ENCODE data around the gene MSL1. TPM values are rescaled to one million over a fixed set of nuclear protein-coding genes. Genes with fewer than 3 reads are reported as not detected.
A peak's percentile ranks its signal among the peaks of the same experiment; 100 is the strongest.

The MSL1 gene
- total and polyA plus RNA-seq, 2 of the 13 experiments (the other 11 are each of a cell fraction or from before 2014, with no cell fraction given): 63.8 to 88.5 TPM

GRCh38 chr17:40100669-40101366 is 21.0 kb upstream of the MSL1 start (continued):
- TF ChIP-seq ZNF773 (CRISPR knock-in tag; IDR thresholded peaks at IDR 0.05; ENCODE audit: borderline replicate concordance): peak; percentile 94
- peak; percentile 42; the same call in 1 of the 2 replicates for TF ChIP-seq DRAP1 (CRISPR knock-in tag; IDR thresholded peaks at IDR 0.05)
- peak; percentile 12; the same call in 1 of the 2 replicates for TF ChIP-seq ATRX (CRISPR knock-in tag; IDR thresholded peaks at IDR 0.05; ENCODE audit: borderline replicate concordance)
- peak; percentile 57 for TF ChIP-seq SIX4 (CRISPR knock-in tag; IDR thresholded peaks at IDR 0.05)
- peak; percentile 98 for TF ChIP-seq STAT6 (CRISPR knock-in tag; IDR thresholded peaks at IDR 0.05; ENCODE audit: borderline replicate concordance)
- TF ChIP-seq SSRP1 (CRISPR knock-in tag; IDR thresholded peaks at IDR 0.05): peak; percentile 86; the same call in 1 of the 2 replicates
- 0 out of 2 replicates have a peak, but pooled peaks have one; percentile 84 for TF ChIP-seq CERS6 (CRISPR knock-in tag; IDR thresholded peaks at IDR 0.05)
- peak; percentile 36 for TF ChIP-seq SRSF1 (optimal IDR thresholded peaks at IDR 0.05; ENCODE audit: low read depth, low read length)
- TF ChIP-seq BCL6 (CRISPR knock-in tag; IDR thresholded peaks at IDR 0.05): peak; percentile 98
- TF ChIP-seq ZNF550 (CRISPR knock-in tag; IDR thresholded peaks at IDR 0.05; ENCODE audit: borderline replicate concordance): peak; percentile 69; the same call in 1 of the 2 replicates
- no peak for TF ChIP-seq ZNF7 (CRISPR knock-in tag; IDR thresholded peaks at IDR 0.05)
- peak; percentile 99 for TF ChIP-seq ZSCAN31 (CRISPR knock-in tag; IDR thresholded peaks at IDR 0.05; ENCODE audit: low read depth)
- TF ChIP-seq ZNF414 (CRISPR knock-in tag; IDR thresholded peaks at IDR 0.05): 0 out of 2 replicates have a peak, but pooled peaks have one; percentile 95
- peak; percentile 99 for TF ChIP-seq ZNF766 (CRISPR knock-in tag; IDR thresholded peaks at IDR 0.05; ENCODE audit: borderline replicate concordance)
- peak; percentile 95; the same call in 1 of the 2 replicates for TF ChIP-seq IRF1 (CRISPR knock-in tag; IDR thresholded peaks at IDR 0.05; ENCODE audit: low read depth)
- TF ChIP-seq NCOA2 (CRISPR knock-in tag; IDR thresholded peaks at IDR 0.05): peak; percentile 96
- peak; percentile 97 for TF ChIP-seq DBP (CRISPR knock-in tag; IDR thresholded peaks at IDR 0.05; ENCODE audit: not compliant biosample characterization)
- TF ChIP-seq DNMT3B (CRISPR knock-in tag; conservative IDR thresholded peaks at IDR 0.05): peak; percentile 82; the same call in 1 of the 2 replicates
- TF ChIP-seq MXD3 (CRISPR knock-in tag; IDR thresholded peaks at IDR 0.05): peak; percentile 99
- peak; percentile 70 for TF ChIP-seq ZNF205 (CRISPR knock-in tag; IDR thresholded peaks at IDR 0.05)
- peak; percentile 99 for TF ChIP-seq MTERF4 (CRISPR knock-in tag; IDR thresholded peaks at IDR 0.05)
